ACC112 (cell line): ENCODE results near the gene ERBB4.
A peak's percentile ranks its signal among the peaks of the same experiment; 100 is the strongest.

Experiments
- H2AFZ ChIP-seq: fragments of 200-600 bp; sonication (generic); one replicate; pipeline ENCODE4 v1.6.0; 2017; ENCODE audit warnings: antibody characterized with exemption, low read length; ENCODE audit not compliant: unreplicated experiment
- H3K27ac ChIP-seq: fragments of 200-600 bp; sonication (generic); 2 replicates; pipeline ENCODE4 v1.5.1; 2014; ENCODE audit warnings: low read depth, mild to moderate bottlenecking, antibody characterized with exemption, low read length, moderate library complexity
- H3K27me3 ChIP-seq: fragments of 200-600 bp; sonication (generic); 2 replicates; pipeline ENCODE4 v1.6.1; 2014; ENCODE audit warnings: mild to moderate bottlenecking, antibody characterized with exemption, low read length, moderate library complexity, mixed read lengths; ENCODE audit not compliant: insufficient read depth
- H3K36me3 ChIP-seq: fragments of 200-600 bp; sonication (generic); 2 replicates; pipeline ENCODE4 v1.6.1; 2016; ENCODE audit warnings: mild to moderate bottlenecking, antibody characterized with exemption, low read length, moderate library complexity, mixed read lengths; ENCODE audit not compliant: insufficient read depth
- H3K4me1 ChIP-seq: fragments of 200-600 bp; sonication (generic); one replicate; pipeline ENCODE4 v1.6.1; 2016; ENCODE audit warnings: low read length, mixed read lengths; ENCODE audit not compliant: insufficient read depth, unreplicated experiment, control insufficient read depth
- H3K4me3 ChIP-seq: fragments of 200-600 bp; sonication (generic); 2 replicates; pipeline ENCODE4 v1.5.1; 2014; ENCODE audit warnings: mild to moderate bottlenecking, low read depth, low read length
- H3K79me2 ChIP-seq: fragments of 200-600 bp; sonication (generic); one replicate; pipeline ENCODE4 v1.6.0; 2016; ENCODE audit warnings: low read length; ENCODE audit not compliant: control insufficient read depth, unreplicated experiment, insufficient read depth

Gene ERBB4

DNA sequence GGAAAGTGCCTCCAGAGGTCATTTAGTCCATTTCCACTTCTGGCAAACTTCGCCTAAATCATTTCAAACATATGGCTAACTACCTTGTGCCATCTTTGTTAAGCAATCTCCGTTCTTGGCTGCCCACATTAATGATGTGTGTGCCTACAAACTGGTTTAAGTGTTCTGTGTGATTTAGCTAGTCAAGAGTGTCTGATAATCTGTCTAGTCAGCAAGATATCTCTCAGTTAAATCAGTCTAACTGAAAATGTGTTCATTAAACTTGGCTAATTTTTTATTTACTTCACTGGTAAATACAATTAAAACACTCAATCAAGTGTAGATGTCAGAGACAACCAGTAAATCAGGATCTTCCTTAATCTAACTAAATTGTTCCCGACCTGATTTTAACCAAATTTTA lies 352.4 kb downstream of the ERBB4 start:
- no peak overlapping the region for H3K27ac ChIP-seq
- no peak overlapping the region for H2AFZ ChIP-seq
- no peak overlapping the region for H3K4me3 ChIP-seq
- no peaks in the 10 kb centered on the region for H3K79me2 ChIP-seq
- H3K4me1 ChIP-seq, result no peaks in the 10 kb centered on the region
- H3K36me3 ChIP-seq, result no peaks in the 10 kb centered on the region
- H3K27me3 ChIP-seq, result no peaks in the 10 kb centered on the region

DNA sequence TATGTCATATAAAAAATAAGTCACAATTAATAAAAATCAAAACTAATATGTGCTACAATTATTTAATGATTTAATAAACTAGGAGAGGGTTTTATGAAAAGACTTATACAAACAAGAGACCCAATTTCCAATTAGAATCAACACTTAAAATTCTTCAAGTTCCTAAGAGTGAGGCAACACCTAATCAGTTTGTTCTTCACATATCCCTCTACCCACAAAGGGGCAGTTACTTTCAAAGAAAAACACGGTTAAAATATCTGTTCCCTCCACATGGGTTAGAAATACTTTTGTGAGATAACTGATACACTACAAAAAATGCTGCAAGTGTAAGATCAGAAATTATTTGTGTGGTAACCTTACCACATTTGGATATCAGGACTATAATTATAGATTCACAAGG lies 357.0 kb downstream of the ERBB4 start:
- H3K27ac ChIP-seq, result no peak overlapping the region
- no peaks in the 10 kb centered on the region for H3K4me1 ChIP-seq
- no peak overlapping the region for H2AFZ ChIP-seq
- H3K4me3 ChIP-seq, result no peak overlapping the region
- no peaks in the 10 kb centered on the region for H3K79me2 ChIP-seq
- H3K27me3 ChIP-seq, result no peaks in the 10 kb centered on the region
- H3K36me3 ChIP-seq, result no peaks in the 10 kb centered on the region

DNA sequence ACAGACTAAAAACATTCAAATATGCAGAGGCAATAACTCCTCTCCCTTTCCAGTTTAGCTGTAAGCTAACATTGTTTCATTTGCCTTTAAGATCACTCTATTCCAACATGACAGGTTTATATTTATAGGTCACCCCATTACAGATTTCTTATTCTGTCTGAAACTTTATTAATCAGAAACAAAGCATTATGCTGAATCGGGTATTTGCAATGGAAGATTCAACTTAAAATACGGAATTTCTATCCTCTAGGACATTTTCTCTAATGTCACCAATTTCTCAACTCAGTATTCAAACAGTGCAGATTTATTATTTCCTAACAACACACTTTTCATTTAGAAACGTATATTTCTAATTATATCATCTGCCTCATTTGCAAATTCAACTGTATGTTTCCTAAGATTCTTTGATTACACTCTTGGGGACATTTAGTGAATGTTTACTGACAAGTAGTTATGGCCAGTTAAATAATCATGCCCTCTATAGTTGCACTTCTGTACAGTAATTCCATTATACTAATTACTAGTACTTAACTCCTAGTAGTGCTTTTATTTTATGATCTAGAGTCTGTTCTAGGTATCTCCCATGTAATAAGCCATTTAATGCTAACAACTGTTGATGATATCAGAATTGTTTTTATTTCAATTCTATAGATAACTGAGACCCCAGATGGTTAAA lies 358.1 kb downstream of the ERBB4 start:
- Histone ChIP-seq H3K27ac (no peak overlapping the region), H3K36me3 (no peaks in the 10 kb centered on the region), H2AFZ (no peak overlapping the region), H3K4me1 (no peaks in the 10 kb centered on the region), H3K4me3 (no peak overlapping the region), H3K27me3 (no peaks in the 10 kb centered on the region), H3K79me2 (no peaks in the 10 kb centered on the region)

DNA sequence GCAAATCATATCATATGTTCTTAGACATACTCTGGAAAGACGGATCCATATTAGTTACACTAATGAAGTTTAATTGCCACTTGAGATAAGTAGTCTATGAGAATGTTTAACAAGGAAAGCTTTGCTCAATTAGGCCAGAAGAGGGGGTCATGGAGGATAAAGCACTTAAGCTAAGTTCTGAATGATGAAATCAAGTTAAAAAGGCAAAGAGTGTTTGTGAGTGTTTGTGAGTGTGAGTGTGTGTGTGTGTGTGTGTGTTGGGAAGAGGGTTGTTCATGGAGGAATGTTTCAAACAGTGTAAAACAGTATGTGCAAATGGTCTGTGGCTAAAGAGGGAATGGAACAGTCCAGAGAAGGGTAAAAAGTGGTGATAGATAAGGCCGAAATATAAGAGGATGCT lies 360.9 kb downstream of the ERBB4 start:
- no peaks in the 10 kb centered on the region for H3K79me2 ChIP-seq
- H2AFZ ChIP-seq, result no peak overlapping the region
- H3K27ac ChIP-seq, result no peak overlapping the region
- H3K4me3 ChIP-seq, result no peak overlapping the region
- no peaks in the 10 kb centered on the region for H3K4me1 ChIP-seq
- H3K36me3 ChIP-seq, result no peaks in the 10 kb centered on the region
- H3K27me3 ChIP-seq, result no peaks in the 10 kb centered on the region

DNA sequence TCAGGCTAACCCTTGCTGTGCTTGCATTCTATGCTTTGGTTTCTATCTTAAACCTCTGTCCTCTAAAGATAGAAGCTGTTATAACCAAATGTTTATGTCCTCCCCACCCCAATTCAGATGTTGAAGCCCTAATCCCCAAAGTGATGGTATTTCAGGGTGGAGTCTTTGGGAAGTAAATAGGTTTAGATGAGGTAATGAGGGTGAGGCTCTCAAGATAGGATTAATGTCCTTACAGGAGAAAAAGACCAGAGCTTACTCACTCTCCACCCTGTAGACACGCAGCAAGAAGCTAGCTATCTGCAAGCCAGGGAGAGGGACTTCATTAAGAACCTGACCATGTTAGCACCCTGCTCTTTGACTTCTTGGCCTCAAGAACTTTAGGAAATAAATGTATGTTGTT lies 362.5 kb downstream of the ERBB4 start:
- no peaks in the 10 kb centered on the region for H3K36me3 ChIP-seq
- no peaks in the 10 kb centered on the region for H3K4me1 ChIP-seq
- no peaks in the 10 kb centered on the region for H3K79me2 ChIP-seq
- no peaks in the 10 kb centered on the region for H3K27me3 ChIP-seq
- no peak overlapping the region for H2AFZ ChIP-seq
- H3K4me3 ChIP-seq, result no peak overlapping the region
- no peak overlapping the region for H3K27ac ChIP-seq

DNA sequence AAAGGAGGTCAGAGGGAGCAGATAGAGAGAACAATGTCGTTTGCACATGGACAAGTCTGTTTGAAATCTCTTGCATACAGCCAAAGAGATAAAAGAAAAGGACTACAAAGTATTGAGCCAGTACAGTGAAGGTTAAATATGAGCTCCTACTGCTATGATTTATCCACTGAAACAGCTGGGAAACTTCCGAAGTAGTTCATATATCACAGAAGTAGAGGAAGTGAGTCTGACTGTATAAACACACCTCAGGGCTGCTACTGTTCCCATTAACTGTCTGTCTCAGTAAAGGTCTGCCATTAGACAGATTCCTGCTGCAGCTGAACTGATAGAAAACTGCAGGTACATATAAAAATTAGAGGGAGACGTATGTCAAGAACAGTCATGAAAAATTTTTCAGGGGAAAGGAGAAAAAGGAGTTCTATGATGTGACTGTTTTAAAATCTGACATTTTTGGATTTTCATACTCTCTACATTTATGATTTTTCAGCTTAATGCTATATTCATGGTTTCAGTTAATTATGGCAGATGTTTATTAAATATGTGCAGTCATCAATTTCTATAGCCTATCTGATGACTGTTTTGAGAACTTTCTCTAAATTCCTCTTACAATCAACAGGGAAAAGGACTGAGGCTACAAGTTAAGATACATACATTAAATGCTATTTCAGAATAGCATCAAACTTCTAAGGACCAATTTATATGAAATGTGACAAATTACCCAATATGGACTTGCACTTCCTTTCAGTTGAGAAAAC lies 364.7 kb downstream of the ERBB4 start:
- peak overlapping the region; percentile 19 for H2AFZ ChIP-seq
- no peak overlapping the region for H3K27ac ChIP-seq
- H3K27me3 ChIP-seq, result no peaks in the 10 kb centered on the region
- H3K79me2 ChIP-seq, result no peaks in the 10 kb centered on the region
- no peaks in the 10 kb centered on the region for H3K4me1 ChIP-seq
- no peaks in the 10 kb centered on the region for H3K36me3 ChIP-seq
- no peak overlapping the region for H3K4me3 ChIP-seq

DNA sequence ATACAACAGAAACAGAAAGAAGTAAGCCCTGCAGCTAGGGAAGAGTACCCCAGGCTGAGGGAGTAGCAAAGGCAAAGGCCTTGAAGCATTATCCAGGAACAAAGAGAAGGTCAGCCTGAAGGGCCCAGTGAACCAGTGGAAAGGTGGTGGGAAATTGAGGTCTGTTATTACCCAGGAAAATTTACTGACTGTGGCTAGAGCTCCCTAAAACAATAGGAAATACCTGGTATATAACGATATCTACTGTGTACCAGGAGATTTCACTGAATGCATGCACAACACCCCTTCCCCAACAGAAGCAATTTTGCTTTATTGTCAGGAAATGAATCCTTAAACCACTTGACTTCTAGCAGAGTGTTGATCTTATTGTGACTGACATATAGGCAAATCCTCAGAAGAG lies 365.3 kb downstream of the ERBB4 start:
- Histone ChIP-seq H3K4me3 (no peak overlapping the region), H3K36me3 (no peaks in the 10 kb centered on the region), H3K27me3 (no peaks in the 10 kb centered on the region), H3K4me1 (no peaks in the 10 kb centered on the region), H3K79me2 (no peaks in the 10 kb centered on the region), H2AFZ (peak overlapping the region; percentile 19), H3K27ac (no peak overlapping the region)

DNA sequence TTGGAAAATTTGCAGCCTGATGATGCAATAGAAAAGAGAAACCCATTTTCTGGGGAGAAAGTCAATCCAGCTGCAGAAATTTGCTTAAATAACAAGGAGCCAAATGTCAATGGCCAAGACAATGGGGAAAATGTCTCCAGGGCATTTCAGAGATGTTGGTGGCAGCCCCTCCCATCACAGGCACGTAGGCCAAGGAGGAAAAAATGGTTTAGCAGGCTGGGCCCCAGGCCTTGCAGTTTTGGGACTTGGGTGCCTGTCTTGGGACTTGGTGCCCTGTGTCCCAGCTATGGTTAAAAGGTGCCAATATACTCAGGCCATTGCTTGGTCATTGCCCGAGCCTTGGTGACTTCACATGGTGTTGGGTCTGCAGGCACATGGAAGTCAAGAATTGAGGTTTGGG lies 368.2 kb downstream of the ERBB4 start:
- Histone ChIP-seq H3K79me2 (no peaks in the 10 kb centered on the region), H3K27ac (no peak overlapping the region), H2AFZ (no peak overlapping the region), H3K4me3 (no peak overlapping the region), H3K36me3 (no peaks in the 10 kb centered on the region), H3K27me3 (no peaks in the 10 kb centered on the region), H3K4me1 (no peaks in the 10 kb centered on the region)

DNA sequence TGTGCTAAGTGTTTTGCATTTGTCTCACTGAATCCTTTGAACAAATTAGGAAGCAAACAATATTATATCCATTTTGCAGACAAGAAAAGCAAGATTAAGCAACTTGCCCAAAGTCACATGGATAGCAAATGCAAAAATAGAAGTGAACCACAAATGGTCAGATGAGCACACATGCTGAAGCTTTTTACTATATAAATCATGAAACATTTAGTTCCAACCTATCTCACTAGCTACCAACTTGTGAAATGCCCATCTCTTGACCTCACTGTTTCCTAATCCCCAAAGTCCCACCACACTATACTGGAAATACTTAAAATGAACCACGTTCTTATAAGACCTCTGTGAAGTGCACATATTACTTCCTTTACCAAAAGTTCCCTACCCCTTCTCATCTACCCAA lies 380.5 kb downstream of the ERBB4 start:
- Histone ChIP-seq H2AFZ (no peak overlapping the region), H3K4me1 (peaks cover 12% of the 10 kb centered on the region), H3K27me3 (no peaks in the 10 kb centered on the region), H3K36me3 (no peaks in the 10 kb centered on the region), H3K27ac (no peak overlapping the region), H3K79me2 (no peaks in the 10 kb centered on the region), H3K4me3 (no peak overlapping the region)

DNA sequence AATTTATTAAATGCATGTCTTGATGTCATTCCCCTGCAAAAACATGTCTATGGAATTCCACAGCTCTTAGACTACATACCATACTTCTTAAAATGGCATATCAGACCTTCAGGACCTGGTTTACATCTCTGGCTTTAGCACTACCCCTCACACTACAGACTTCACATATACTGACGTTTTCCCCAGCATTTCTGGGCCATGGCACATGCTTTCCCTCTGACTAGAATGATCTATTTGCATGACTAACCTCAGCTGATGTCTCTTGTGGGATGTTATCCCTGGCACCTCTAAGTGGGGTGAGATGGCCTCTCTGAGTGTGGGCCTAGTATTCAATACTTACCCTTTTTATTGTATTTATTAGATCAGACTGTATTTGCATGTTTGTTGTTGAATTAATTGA lies 381.6 kb downstream of the ERBB4 start:
- no peak overlapping the region for H3K4me3 ChIP-seq
- H3K79me2 ChIP-seq, result no peaks in the 10 kb centered on the region
- H3K27ac ChIP-seq, result no peak overlapping the region
- H3K36me3 ChIP-seq, result no peaks in the 10 kb centered on the region
- no peaks in the 10 kb centered on the region for H3K27me3 ChIP-seq
- no peak overlapping the region for H2AFZ ChIP-seq
- peaks cover 12% of the 10 kb centered on the region for H3K4me1 ChIP-seq

DNA sequence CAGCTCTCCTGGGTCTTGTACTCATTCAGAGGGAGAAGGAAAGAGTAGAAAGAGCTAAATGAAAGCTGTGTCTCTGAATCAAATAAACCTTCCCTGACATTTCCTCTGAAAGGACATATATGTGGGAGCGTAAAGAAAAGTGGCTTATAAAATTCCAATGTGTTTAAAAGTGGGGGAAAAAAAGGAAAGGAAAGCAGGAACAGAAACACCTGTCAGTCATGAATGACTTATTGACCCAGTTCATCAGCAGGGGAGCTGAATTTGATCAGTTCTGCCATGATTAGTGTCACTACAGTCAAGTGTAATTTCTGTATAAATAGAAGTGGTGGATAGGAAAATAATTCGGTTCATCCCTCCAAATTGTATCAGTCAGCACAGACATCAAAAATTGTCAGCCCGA lies 382.5 kb downstream of the ERBB4 start:
- Histone ChIP-seq H3K4me1 (peaks cover 12% of the 10 kb centered on the region), H3K79me2 (no peaks in the 10 kb centered on the region), H3K27ac (no peak overlapping the region), H3K36me3 (no peaks in the 10 kb centered on the region), H2AFZ (no peak overlapping the region), H3K4me3 (no peak overlapping the region), H3K27me3 (no peaks in the 10 kb centered on the region)
